Subcutaneous abdominal adipose tissue (tissue), 5 donors: ENCODE measurements around the gene SLC31A1.
A peak's percentile ranks its signal among the peaks of the same experiment; 100 is the strongest.

Source experiments
- H3K27ac ChIP-seq: one replicate; pipeline ENCODE4 v1.7.0; 2013; ENCODE audit warnings: low read depth, mild to moderate bottlenecking, inconsistent platforms, low read length, moderate library complexity
- H3K27me3 ChIP-seq, 5 donors: one replicate each; pipeline ENCODE4 v1.7.0; 2013; ENCODE audit warnings: low read length in 5 of 5, inconsistent platforms in 1 of 5; ENCODE audit not compliant: control insufficient read depth in 5 of 5, insufficient read depth in 4 of 5
- H3K36me3 ChIP-seq, 5 donors: one replicate each; pipeline ENCODE4 v1.7.0; 2013; ENCODE audit warnings: low read length in 5 of 5; ENCODE audit not compliant: control insufficient read depth in 5 of 5, insufficient read depth in 5 of 5
- H3K4me1 ChIP-seq, 5 donors: one replicate each; pipeline ENCODE4 v1.7.0; 2013; ENCODE audit warnings: low read length in 5 of 5, mild to moderate bottlenecking in 3 of 5, moderate library complexity in 1 of 5; ENCODE audit not compliant: control insufficient read depth in 5 of 5, insufficient read depth in 5 of 5
- H3K4me3 ChIP-seq, 5 donors: one replicate each; pipeline ENCODE4 v1.7.0; 2013; ENCODE audit warnings: low read length in 5 of 5, low read depth in 1 of 5
- H3K9ac ChIP-seq, 5 donors: one replicate each; pipeline ENCODE4 v1.7.0; 2013; ENCODE audit warnings: low read length in 5 of 5, mild to moderate bottlenecking in 4 of 5, moderate library complexity in 3 of 5
- H3K9me3 ChIP-seq, 5 donors: one replicate each; pipeline ENCODE4 v1.7.0; 2013; ENCODE audit warnings: low read length in 5 of 5; ENCODE audit not compliant: control insufficient read depth in 5 of 5
- donor health status: healthy.
- donor health status: healthy.
- donor health status: healthy.
- donor health status: healthy.
- donor health status: healthy.

The SLC31A1 gene

DNA sequence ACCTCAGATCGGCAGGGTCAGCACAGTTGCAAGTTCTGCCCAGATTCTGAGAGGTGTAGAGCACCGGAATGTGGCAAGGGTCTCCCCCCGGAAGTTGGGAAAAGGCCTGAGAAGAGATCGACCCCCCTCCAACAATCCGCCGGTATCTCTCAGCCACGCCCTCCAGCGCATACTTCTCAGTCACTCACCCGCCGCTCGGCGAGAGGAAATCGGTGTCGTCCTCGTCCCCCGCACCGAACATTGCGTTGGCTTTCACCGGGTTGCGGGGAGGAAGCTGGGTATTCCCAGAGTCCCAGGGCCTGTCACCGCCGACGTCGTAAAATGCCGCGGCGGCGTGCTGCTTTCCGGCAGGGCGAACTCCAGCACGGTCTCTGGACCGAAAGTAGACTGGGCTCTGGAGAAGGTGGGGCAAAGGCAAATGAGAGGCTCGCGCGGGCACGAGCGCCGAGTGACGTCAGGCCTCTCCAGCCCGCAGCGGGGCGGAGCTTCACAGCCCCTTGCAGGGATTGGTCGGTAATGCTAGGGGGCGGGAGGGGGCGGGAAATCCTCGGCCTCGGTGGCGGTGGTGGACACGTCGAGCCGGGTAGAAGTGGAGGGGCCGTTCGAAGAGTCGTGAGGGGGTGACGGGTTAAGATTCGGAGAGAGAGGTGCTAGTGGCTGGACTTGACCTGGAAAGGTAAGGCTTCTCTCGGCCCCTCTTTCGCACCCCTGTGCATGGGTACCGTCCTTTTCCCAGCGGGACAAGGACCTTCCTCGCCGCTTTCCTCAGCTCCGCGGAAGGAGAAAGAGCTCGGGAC is at the start of gene SLC31A1, which contains the start of gene FKBP15:
TSS of gene SLC31A1 (plus strand) at position 542 of the 797 bp plus-strand sequence. CDS start 34,605 bp downstream, outside the sequence.
TSS of gene FKBP15 (minus strand) at position 275 of the 797 bp plus-strand sequence. CDS start at position 241, 34 bp downstream.
- H3K9me3 ChIP-seq, result no peaks in the 10 kb centered on the region
- peaks cover 6 to 40% (median 30%) of the 10 kb centered on the region in 5 donors for H3K4me1 ChIP-seq
- peak within 1 kb of the TSS; percentile 87 to 97 (median 95) for H3K9ac ChIP-seq
- H3K36me3 ChIP-seq, result peaks cover 0 to 6% (median 2%) of the 10 kb centered on the region in 5 donors
- H3K27ac ChIP-seq, result peak within 1 kb of the TSS; percentile 93
- H3K27me3 ChIP-seq, result no peaks in the 10 kb centered on the region
- H3K4me3 ChIP-seq, result peak within 1 kb of the TSS; percentile 81 to 98 (median 97)

DNA sequence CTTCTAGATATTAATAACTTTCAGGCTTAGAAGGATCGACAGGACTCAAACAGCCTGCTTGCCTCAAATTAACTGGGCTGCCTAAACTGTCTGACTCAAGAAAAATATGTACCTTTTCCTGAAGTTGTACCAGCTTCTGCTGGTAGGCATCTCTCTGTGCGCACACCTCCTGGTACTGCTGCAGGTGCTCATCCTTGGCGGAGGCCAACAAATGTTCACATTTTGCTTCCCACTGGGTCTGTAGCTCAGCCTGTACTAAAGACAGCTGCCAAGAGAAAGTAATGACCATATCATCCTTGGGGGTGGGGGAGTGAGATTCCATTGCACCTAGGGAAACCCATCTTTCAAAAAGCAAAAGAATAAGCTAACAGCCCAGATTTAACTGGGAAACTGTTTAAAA is 48.0 kb upstream of the SLC31A1 start:
- Histone ChIP-seq H3K4me3 (no peak overlapping the region), H3K9me3 (no peaks in the 10 kb centered on the region), H3K27ac (no peak overlapping the region), H3K4me1 (no peaks in the 10 kb centered on the region), H3K36me3 (peaks cover 37 to 88% (median 80%) of the 10 kb centered on the region in 5 donors), H3K27me3 (no peaks in the 10 kb centered on the region), H3K9ac (no peak overlapping the region)

GRCh38 chr9:113176803-113177202 is 44.5 kb upstream of the SLC31A1 start:
- H3K27ac ChIP-seq, result no peak overlapping the region
- H3K4me1 ChIP-seq, result no peaks in the 10 kb centered on the region
- no peak overlapping the region for H3K4me3 ChIP-seq
- H3K27me3 ChIP-seq, result no peaks in the 10 kb centered on the region
- H3K9ac ChIP-seq, result no peak overlapping the region
- H3K36me3 ChIP-seq, result peaks cover 48 to 86% (median 77%) of the 10 kb centered on the region in 5 donors
- H3K9me3 ChIP-seq, result no peaks in the 10 kb centered on the region

GRCh38 chr9:113177251-113177650 is 44.1 kb upstream of the SLC31A1 start:
- no peak overlapping the region for H3K4me3 ChIP-seq
- H3K27ac ChIP-seq, result no peak overlapping the region
- no peak overlapping the region for H3K9ac ChIP-seq
- no peaks in the 10 kb centered on the region for H3K27me3 ChIP-seq
- H3K36me3 ChIP-seq, result peaks cover 53 to 90% (median 82%) of the 10 kb centered on the region in 5 donors
- H3K4me1 ChIP-seq, result no peaks in the 10 kb centered on the region
- H3K9me3 ChIP-seq, result no peaks in the 10 kb centered on the region

- Histone ChIP-seq H3K4me3 (no peak overlapping the region), H3K9ac (no peak overlapping the region), H3K27ac (no peak overlapping the region), H3K9me3 (no peaks in the 10 kb centered on the region), H3K27me3 (no peaks in the 10 kb centered on the region), H3K36me3 (peaks cover 59 to 90% (median 83%) of the 10 kb centered on the region in 5 donors), H3K4me1 (no peaks in the 10 kb centered on the region)
Observed at GRCh38 chr9:113178087-113178486, 43.3 kb upstream of the SLC31A1 start.

DNA sequence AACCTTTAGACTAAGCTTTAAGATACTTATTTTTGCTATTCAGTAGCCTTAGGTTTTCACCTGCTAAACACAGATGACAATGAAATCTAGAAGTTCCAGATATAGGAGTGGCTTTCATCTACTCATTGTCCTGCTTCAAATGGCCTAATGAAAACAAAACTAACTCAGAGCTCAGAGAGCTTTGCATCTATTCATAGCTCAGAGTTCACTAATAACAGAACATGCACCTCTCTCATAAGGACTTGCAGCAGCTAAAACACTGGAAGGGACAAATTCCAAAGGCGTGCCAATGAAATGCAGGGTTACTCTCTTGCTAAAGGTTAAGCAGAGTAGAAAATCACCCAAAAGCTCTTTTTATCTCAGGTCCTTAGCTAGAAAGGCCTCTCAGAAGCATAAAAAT is 41.5 kb upstream of the SLC31A1 start:
- no peak overlapping the region for H3K9ac ChIP-seq
- no peaks in the 10 kb centered on the region for H3K27me3 ChIP-seq
- no peaks in the 10 kb centered on the region for H3K9me3 ChIP-seq
- H3K4me1 ChIP-seq, result no peaks in the 10 kb centered on the region
- no peak overlapping the region for H3K27ac ChIP-seq
- peaks cover 68 to 93% (median 84%) of the 10 kb centered on the region in 5 donors for H3K36me3 ChIP-seq
- H3K4me3 ChIP-seq, result no peak overlapping the region

DNA sequence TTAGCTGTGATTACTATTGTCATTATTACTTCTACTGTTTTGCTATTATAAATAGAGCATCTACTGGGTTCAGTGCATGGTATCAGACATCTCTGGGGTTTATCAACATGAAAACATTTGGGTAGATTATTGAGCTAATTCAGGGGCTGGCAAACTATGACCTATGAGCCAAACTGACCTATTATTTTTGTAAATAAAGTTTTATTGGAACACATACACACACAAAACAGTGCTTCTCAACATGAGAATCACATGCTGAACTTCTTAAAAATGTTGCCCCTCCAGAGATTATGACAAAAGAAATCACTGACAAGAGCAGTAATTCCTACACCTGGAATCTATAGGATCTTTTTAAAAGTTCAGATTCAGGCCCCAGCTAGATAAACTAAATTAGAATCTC is 40.2 kb upstream of the SLC31A1 start:
- Histone ChIP-seq H3K9ac (no peak overlapping the region), H3K4me1 (no peaks in the 10 kb centered on the region), H3K27ac (no peak overlapping the region), H3K4me3 (no peak overlapping the region), H3K27me3 (no peaks in the 10 kb centered on the region), H3K9me3 (no peaks in the 10 kb centered on the region), H3K36me3 (peaks cover 72 to 95% (median 92%) of the 10 kb centered on the region in 5 donors)

DNA sequence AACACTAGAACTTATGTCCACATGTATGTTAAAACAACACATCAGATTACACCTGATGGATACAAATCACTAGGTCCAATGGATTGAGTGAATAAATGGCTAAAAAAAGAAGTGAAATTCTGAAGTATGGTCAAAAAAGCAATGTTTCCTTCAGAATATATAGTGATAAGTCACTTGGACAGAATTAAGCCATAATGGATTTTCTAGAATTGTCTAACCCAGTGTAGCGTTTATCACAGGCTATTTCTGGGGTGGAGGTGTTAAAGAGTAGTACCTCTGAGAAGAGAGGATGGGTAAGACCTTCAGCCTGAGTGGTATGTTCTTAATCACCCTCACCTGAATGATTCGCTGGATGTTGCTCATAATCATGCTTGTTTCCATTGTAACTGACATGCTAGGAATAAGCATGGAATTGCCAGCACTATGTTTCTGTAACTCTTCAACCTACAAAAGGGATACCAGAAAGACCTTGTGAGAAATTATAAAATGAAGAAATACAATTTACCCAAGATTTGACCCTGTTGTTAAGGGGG is 37.3 kb upstream of the SLC31A1 start:
- H3K27ac ChIP-seq, result no peak overlapping the region
- H3K4me1 ChIP-seq, result peaks cover 4 to 21% (median 9%) of the 10 kb centered on the region in 5 donors
- no peak overlapping the region for H3K9ac ChIP-seq
- H3K27me3 ChIP-seq, result no peaks in the 10 kb centered on the region
- no peaks in the 10 kb centered on the region for H3K9me3 ChIP-seq
- H3K4me3 ChIP-seq, result no peak overlapping the region
- H3K36me3 ChIP-seq, result peaks cover 78 to 90% (median 87%) of the 10 kb centered on the region in 5 donors

DNA sequence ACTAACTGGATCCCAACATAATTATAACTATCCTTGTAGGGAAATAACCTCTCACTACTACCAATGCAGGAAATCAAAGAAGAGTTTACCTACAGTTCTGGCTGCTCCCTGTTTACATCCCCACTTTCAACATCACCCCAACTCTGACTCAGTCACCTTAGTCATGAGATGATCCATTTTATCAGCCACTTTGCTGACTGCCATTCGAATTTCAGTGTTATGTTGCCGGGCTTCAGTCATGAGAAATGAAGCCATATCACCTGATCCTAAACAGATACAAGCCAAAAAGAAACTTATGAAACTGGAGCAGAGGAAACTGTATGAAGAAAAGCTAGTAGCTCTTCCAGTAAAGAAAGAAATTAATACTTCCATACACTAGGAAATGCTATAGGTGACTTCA is 36.8 kb upstream of the SLC31A1 start:
- peaks cover 78 to 88% (median 86%) of the 10 kb centered on the region in 5 donors for H3K36me3 ChIP-seq
- H3K9me3 ChIP-seq, result no peaks in the 10 kb centered on the region
- no peaks in the 10 kb centered on the region for H3K27me3 ChIP-seq
- H3K4me3 ChIP-seq, result no peak overlapping the region
- H3K4me1 ChIP-seq, result peaks cover 4 to 21% (median 9%) of the 10 kb centered on the region in 5 donors
- H3K9ac ChIP-seq, result no peak overlapping the region
- no peak overlapping the region for H3K27ac ChIP-seq

DNA sequence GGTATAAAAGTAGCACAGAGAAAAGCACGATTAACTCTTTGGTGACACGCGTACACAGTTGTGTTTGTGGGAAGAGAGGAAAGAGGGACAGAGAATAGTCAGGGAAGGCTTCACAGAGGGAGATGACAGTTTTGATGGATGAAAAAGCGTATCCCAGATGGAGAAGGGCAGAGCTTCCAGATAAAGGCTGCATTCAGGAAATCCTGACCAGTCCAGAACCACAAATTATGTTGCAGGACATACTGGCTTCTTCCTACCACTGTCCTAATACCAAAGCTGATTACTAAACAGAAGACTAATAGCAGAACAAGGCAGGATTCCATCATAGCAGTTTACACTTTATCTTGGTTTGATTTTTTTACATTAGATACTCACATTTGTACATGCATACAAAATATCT is 36.1 kb upstream of the SLC31A1 start:
- Histone ChIP-seq H3K27ac (no peak overlapping the region), H3K4me1 (peaks cover 4 to 21% (median 9%) of the 10 kb centered on the region in 5 donors), H3K9me3 (no peaks in the 10 kb centered on the region), H3K36me3 (peaks cover 76 to 86% (median 84%) of the 10 kb centered on the region in 5 donors), H3K4me3 (no peak overlapping the region), H3K27me3 (no peaks in the 10 kb centered on the region), H3K9ac (no peak overlapping the region)
